Measurements from ENCODE around the gene RPL21.
"Not testable (repeated sequence)": the region's sequence is repeated elsewhere in the genome, so short reads cannot be mapped to it uniquely, and the experiment has no call there.

The RPL21 gene

DNA sequence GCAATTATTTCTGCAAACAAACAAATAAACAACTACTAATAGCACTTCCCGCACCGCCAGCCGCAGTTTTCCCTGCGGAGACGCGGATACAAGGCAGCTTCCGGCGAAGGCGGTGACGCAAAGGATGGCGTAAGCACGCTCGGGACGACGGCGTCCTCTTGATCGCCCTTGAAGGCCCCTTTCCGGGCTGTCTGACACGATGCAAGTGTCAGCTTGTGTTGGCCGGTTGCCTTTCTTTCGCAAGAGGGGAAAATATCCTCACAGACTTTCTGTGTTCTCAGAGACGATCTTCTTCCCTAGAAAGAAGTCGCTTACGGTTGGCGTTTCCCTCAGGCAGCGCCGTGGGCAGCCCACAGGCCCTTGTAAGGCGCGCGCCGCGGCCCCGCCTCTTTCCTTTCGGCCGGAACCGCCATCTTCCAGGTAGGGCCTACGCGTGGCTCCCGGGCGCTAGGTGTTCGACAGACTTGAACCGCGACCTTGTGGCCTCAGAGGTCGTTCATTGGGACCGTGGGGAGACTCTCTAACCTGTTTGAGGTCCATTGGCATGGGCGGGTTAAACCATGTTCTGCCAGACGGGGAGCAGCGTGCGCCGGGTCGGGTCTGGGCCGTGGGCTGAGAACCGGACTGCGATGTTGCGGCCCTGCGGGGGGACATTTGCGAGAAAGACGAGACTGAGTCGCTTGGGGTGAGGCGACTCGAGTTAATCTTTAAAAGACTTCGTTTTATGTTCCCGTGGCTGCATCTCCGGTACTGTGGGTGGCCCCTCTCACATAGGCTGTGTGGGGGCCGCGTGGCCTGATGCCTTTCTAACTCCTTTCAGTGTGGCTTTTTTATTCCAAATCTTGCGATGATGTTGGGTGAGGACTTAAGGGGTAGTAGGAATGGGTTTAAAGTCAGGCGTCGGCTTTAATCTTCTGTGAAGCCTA, at the start of gene RPL21:
Gene RPL21, plus strand, starts transcription at position 393 of the 926 bp plus-strand sequence. CDS start 2,219 bp downstream, outside the sequence.
- DNase-seq: peak; percentile 96

DNA sequence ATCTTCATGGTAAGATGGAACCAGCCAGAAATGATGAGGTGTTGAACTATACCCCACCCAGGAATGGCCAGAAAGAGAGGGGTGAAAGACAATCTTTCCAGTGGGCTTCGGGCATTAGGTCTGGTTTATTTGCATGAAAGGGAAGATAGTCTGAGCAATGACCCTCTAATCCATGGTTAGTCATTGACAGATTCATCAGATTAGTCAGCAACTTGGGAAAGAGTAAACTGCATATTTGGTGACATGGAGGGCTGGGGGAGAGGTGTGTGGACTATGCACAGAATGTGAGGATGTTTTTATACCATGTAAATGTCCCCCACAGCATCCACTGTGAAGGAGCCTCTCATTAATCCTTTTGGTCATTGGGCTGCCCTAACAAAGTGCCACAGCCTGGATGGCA, 49.7 kb upstream of the RPL21 start:
- DNase-seq: no peak

- peak; percentile 23 for DNase-seq
Observed at GRCh38 chr13:27203186-27203585, 48.2 kb upstream of the RPL21 start.

DNA sequence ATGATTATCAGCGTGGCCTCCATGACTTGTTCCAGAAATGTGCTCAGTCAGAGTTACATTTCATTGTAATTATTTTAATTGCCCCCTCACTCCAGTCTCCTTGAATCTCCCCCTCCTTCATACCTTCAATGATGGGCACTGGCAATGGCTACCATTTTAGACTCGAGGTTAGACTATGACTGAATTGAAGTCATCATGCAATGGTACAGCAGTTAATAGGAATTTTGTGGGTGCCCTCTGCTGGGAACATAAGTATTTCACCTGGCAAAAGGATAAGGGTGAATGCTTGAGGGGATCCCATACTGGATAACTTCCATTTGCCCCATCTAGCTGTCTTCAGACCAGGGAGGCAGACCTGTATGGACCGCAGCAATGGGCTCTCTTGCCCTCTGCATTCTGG, 47.5 kb upstream of the RPL21 start:
- DNase-seq: peak; percentile 56

- no peak for DNase-seq
Observed at GRCh38 chr13:27208514-27208913, 42.8 kb upstream of the RPL21 start.

DNA sequence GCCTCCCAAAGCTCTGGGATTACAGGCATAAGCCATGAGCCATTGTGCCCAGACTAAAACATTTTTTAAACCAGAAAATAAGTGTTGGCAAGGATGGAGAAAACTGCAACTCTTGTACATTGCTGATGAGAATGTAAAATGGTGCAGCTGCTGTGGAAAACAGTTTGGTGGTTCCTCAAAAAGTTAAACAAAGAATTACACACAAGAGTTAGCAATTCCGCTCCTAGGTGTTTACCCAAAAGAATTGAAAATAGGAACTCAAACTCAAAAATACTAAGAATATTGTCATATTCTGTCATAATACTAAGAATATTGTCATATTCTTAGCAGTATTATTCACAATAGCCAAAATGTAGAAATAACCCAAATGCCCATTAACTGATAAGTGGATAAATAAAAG, 40.1 kb upstream of the RPL21 start:
- no peak for DNase-seq

DNA sequence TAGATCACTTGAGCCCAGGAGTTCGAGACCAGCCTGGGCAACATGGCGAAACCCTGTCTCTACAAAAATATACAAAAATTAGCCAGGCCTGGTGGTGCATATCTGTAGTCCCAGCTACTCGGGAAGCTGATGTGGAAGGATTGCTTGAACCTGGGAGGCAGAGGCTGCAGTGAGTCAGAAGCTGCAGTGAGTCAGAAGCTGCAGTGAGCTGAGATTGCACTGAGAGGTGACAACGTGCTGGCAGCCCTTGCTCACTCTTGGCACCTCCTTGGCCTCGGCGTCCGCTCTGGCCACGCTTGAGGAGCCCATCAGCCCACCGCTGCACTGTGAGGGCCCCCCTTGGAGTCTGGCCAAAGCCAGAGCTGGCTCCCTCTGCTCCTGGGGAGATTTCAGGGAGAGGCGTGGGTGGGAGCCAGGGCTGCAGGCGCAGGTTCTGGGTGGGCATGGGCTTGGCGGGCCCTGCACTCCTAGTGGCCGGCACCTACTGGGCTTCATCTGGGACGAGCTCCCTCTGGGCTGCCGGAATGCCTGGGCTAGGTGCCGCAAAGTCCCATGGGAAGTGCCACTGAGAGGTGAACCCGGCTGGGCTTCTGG, 39.5 kb upstream of the RPL21 start:
- no peak for DNase-seq

DNA sequence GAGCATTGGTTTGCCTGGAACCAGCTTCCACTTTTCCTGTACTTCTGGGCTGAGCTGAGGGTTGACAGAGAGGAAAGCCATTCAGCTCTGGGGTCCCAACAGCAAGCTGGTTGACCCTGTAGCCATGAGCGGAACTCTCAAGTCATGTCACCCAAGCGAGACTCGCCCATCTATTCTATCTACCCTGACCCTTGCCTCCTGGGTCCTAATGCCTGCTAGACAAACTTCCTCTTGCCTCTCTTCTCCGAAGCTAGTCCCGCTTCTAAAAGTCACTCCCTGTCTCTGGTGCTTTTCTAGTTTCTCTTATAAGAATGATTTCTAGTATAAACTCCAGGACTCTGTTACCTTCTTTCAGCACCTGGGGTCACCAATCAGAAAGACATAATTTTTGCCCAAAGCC, 38.0 kb upstream of the RPL21 start:
- not testable (repeated sequence) for DNase-seq

DNA sequence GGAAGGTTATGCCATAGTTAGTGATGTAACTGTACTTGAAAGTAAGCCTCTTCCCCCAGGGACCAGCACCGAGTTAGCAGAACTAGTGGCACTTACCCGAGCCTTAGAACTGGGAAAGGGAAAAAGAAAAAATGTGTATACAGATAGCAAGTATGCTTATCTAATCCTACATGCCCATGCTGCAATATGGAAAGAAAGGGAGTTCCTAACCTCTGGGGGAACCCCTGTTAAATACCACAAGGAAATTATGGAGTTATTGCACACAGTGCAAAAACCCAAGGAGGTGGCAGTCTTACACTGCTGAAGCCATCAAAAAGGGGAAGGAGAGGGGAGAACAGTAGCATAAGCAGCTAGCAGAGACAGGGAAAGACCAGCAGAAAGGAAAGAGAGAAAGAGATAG, 33.6 kb upstream of the RPL21 start:
- DNase-seq: peak; percentile 59

- peak; percentile 32 for DNase-seq
Observed at GRCh38 chr13:27218861-27219260, 32.5 kb upstream of the RPL21 start.

- no peak for DNase-seq
Observed at GRCh38 chr13:27219611-27220010, 31.7 kb upstream of the RPL21 start.

- DNase-seq: not testable (repeated sequence)
Observed at GRCh38 chr13:27222100-27222499, 29.3 kb upstream of the RPL21 start.

GRCh38 chr13:27226991-27227390, 24.4 kb upstream of the RPL21 start:
- no peak for DNase-seq

GRCh38 chr13:27228131-27228530, 23.2 kb upstream of the RPL21 start:
- no peak for DNase-seq

DNA sequence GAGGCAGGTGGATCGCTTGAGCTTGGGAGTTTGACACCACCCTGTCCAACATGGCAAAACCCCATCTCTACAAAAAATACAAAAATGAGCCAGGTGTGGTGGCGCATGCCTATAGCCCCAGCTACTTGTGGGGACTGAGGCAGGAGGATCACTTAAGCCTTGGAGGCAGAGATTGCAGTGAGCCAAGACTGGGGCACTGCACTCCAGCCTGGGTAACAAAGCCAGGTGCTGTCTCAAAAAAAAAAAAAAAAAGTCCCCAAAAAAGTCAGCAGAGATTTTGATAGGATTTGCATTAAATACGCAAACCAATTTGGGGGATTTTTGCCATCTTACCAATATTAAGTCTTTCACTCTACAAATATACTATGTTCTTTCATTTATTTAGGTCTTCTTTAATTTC, 21.7 kb upstream of the RPL21 start:
- DNase-seq: no peak

- no peak for DNase-seq
Observed at GRCh38 chr13:27233964-27234363, 17.4 kb upstream of the RPL21 start.

- no peak for DNase-seq
Observed at GRCh38 chr13:27236478-27236877, 14.9 kb upstream of the RPL21 start.

DNA sequence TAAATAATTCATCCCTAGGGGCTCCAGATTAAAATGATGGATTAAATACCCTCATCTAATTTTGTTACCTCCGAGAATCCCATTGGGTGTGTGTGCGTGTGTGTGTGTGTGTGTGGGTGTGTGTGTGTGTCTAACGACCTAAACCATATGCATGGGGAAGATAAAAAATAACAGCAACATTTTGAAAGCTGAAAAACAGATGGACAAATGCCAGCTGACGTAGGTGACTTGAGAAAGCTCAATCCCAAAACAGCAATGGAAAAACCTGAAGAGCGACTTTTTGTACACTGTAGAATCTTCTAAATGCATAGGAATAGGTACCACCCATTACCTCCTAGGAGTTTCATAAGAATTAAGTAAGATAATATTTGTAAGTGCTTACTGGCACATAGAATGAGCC, 8.7 kb upstream of the RPL21 start:
- peak; percentile 92 for DNase-seq

DNA sequence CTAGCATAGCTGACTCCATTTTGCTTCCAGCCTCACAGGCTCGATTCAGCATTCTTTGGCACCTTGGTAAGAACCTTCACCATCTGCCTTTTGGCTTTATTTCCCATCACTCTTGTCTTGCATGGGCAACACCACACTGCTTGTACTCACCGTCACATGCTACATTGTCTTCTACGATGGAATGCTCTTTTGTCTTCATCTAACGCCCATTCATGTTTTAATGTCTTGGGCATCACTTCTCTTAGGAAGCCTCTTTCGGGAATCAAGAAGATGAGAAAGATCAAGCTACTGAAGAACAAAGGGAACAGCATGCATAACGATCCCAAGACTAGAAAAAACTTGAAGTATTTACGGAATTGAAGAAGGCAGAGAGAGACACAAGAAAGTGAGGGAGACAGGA, 5.7 kb upstream of the RPL21 start:
- DNase-seq: no peak

GRCh38 chr13:27250833-27251165, 559 bp upstream of the RPL21 start:
- no peak for DNase-seq

GRCh38 chr13:27252467-27252866, 1.1 kb downstream of the RPL21 start:
- DNase-seq: peak; percentile 42

DNA sequence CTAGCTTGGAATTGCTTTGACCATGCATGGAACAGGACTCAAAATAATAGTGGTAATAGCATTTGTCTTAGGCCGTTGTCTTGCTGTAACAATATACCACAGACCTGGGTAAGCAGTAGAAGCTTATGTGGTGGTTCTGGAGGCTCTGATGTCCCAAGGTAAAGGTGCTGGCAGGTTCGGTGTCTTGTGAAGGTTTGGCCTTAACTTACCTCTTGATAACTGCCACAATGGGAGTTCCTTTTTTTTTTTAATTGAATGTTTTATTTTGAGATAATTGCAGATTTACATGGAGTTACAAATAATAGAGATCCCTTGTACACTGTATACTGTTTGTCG, 5.8 kb downstream of the RPL21 start:
- no peak for DNase-seq

GRCh38 chr13:27257648-27258253, 6.4 kb downstream of the RPL21 start:
- no peak for DNase-seq
